Activated naive CD8-positive, alpha-beta T cell treated with anti-CD3 and anti-CD28 coated beads, Interleukin-2, amount 50 U/mL, for 24 hours (primary cell): Measurements from ENCODE around the gene GTF3C4.

Experiments
- ATAC-seq: fragments of 150-1000 bp; cut with Tn5 transposase; one replicate; pipeline ENCODE4 v1.10.0; 2021
- DNase-seq: peaks from one replicate; pipeline ENCODE4 v3.0.0; 2021
- H3K27ac Mint-ChIP-seq: one replicate; pipeline ENCODE4 v1.8.0; 2021; ENCODE audit warnings: mild to moderate bottlenecking, mixed read lengths
- H3K27me3 Mint-ChIP-seq: one replicate; pipeline ENCODE4 v1.8.0; 2021; ENCODE audit warnings: mixed read lengths
- H3K36me3 Mint-ChIP-seq: one replicate; pipeline ENCODE4 v1.8.0; 2021; ENCODE audit warnings: low read depth, mixed read lengths
- H3K4me1 Mint-ChIP-seq: one replicate; pipeline ENCODE4 v1.8.0; 2021; ENCODE audit warnings: mixed read lengths
- H3K4me3 Mint-ChIP-seq: one replicate; pipeline ENCODE4 v1.8.0; 2021; ENCODE audit warnings: mild to moderate bottlenecking, moderate library complexity, mixed read lengths
- H3K9me3 Mint-ChIP-seq: one replicate; pipeline ENCODE4 v1.8.0; 2021; ENCODE audit warnings: mixed read lengths

The GTF3C4 gene

GRCh38 chr9:132638240-132638639, 32.0 kb upstream of the GTF3C4 start:
- no peak for ATAC-seq
- no peaks in the 10 kb centered on the region for H3K4me1 Mint-ChIP-seq
- no peak overlapping the region for H3K27ac Mint-ChIP-seq

GRCh38 chr9:132639322-132639721, 30.9 kb upstream of the GTF3C4 start:
- no peaks in the 10 kb centered on the region for H3K9me3 Mint-ChIP-seq
- H3K27me3 Mint-ChIP-seq, result no peaks in the 10 kb centered on the region
- H3K27ac Mint-ChIP-seq, result no peak overlapping the region
- DNase-seq, result no peak
- H3K4me3 Mint-ChIP-seq, result no peak overlapping the region
- no peak for ATAC-seq
- H3K36me3 Mint-ChIP-seq, result peaks cover 45% of the 10 kb centered on the region
- H3K4me1 Mint-ChIP-seq, result no peaks in the 10 kb centered on the region

More at GRCh38 chr9:132638240-132638639, 32.0 kb upstream of the GTF3C4 start:
- Mint-ChIP-seq H3K36me3 (peaks cover 43% of the 10 kb centered on the region), H3K9me3 (no peaks in the 10 kb centered on the region), H3K4me3 (no peak overlapping the region), H3K27me3 (no peaks in the 10 kb centered on the region)
- DNase-seq, result no peak

- Mint-ChIP-seq H3K9me3 (no peaks in the 10 kb centered on the region), H3K4me1 (no peaks in the 10 kb centered on the region), H3K27ac (no peak overlapping the region), H3K36me3 (peaks cover 54% of the 10 kb centered on the region), H3K4me3 (no peak overlapping the region), H3K27me3 (no peaks in the 10 kb centered on the region)
- DNase-seq (no peak), ATAC-seq (no peak)
Observed at GRCh38 chr9:132641216-132641615, 29.0 kb upstream of the GTF3C4 start.

GRCh38 chr9:132644251-132644650, 26.0 kb upstream of the GTF3C4 start:
- H3K9me3 Mint-ChIP-seq, result no peaks in the 10 kb centered on the region
- no peak overlapping the region for H3K4me3 Mint-ChIP-seq
- H3K27ac Mint-ChIP-seq, result no peak overlapping the region
- H3K27me3 Mint-ChIP-seq, result no peaks in the 10 kb centered on the region
- no peak for DNase-seq
- peaks cover 15% of the 10 kb centered on the region for H3K4me1 Mint-ChIP-seq
- peak; percentile 66 for ATAC-seq
- peaks cover 60% of the 10 kb centered on the region for H3K36me3 Mint-ChIP-seq

- Mint-ChIP-seq H3K36me3 (peaks cover 68% of the 10 kb centered on the region), H3K4me1 (peaks cover 15% of the 10 kb centered on the region), H3K27ac (no peak overlapping the region), H3K9me3 (no peaks in the 10 kb centered on the region), H3K27me3 (no peaks in the 10 kb centered on the region), H3K4me3 (no peak overlapping the region)
- DNase-seq (no peak), ATAC-seq (no peak)
Observed at GRCh38 chr9:132645306-132645705, 25.0 kb upstream of the GTF3C4 start.

GRCh38 chr9:132645711-132646110, 24.6 kb upstream of the GTF3C4 start:
- DNase-seq, result no peak
- ATAC-seq, result no peak
- Mint-ChIP-seq H3K36me3 (peaks cover 71% of the 10 kb centered on the region), H3K4me3 (no peak overlapping the region), H3K9me3 (no peaks in the 10 kb centered on the region), H3K27ac (no peak overlapping the region), H3K27me3 (no peaks in the 10 kb centered on the region), H3K4me1 (peaks cover 15% of the 10 kb centered on the region)

- H3K4me1 Mint-ChIP-seq, result peaks cover 15% of the 10 kb centered on the region
- DNase-seq (no peak), ATAC-seq (no peak)
- H3K9me3 Mint-ChIP-seq, result no peaks in the 10 kb centered on the region
- no peak overlapping the region for H3K4me3 Mint-ChIP-seq
- no peaks in the 10 kb centered on the region for H3K27me3 Mint-ChIP-seq
- H3K36me3 Mint-ChIP-seq, result peaks cover 70% of the 10 kb centered on the region
- no peak overlapping the region for H3K27ac Mint-ChIP-seq
Observed at GRCh38 chr9:132646726-132647125, 23.5 kb upstream of the GTF3C4 start.

- ATAC-seq (peak; percentile 74), DNase-seq (no peak)
- H3K4me1 Mint-ChIP-seq, result peaks cover 15% of the 10 kb centered on the region
- peaks cover 70% of the 10 kb centered on the region for H3K36me3 Mint-ChIP-seq
- no peaks in the 10 kb centered on the region for H3K9me3 Mint-ChIP-seq
- H3K27me3 Mint-ChIP-seq, result no peaks in the 10 kb centered on the region
- H3K4me3 Mint-ChIP-seq, result no peak overlapping the region
- H3K27ac Mint-ChIP-seq, result peak overlapping the region; percentile 47
Observed at GRCh38 chr9:132647355-132647754, 22.9 kb upstream of the GTF3C4 start.

GRCh38 chr9:132647806-132648205, 22.5 kb upstream of the GTF3C4 start:
- H3K27ac Mint-ChIP-seq, result peak overlapping the region; percentile 47
- no peak for ATAC-seq
- peaks cover 15% of the 10 kb centered on the region for H3K4me1 Mint-ChIP-seq
- no peak for DNase-seq
- no peaks in the 10 kb centered on the region for H3K27me3 Mint-ChIP-seq
- no peak overlapping the region for H3K4me3 Mint-ChIP-seq
- peaks cover 70% of the 10 kb centered on the region for H3K36me3 Mint-ChIP-seq
- H3K9me3 Mint-ChIP-seq, result no peaks in the 10 kb centered on the region

GRCh38 chr9:132648283-132648682, 22.0 kb upstream of the GTF3C4 start:
- no peaks in the 10 kb centered on the region for H3K27me3 Mint-ChIP-seq
- peaks cover 15% of the 10 kb centered on the region for H3K4me1 Mint-ChIP-seq
- no peak overlapping the region for H3K27ac Mint-ChIP-seq
- no peak overlapping the region for H3K4me3 Mint-ChIP-seq
- H3K9me3 Mint-ChIP-seq, result no peaks in the 10 kb centered on the region
- ATAC-seq (no peak), DNase-seq (no peak)
- peaks cover 67% of the 10 kb centered on the region for H3K36me3 Mint-ChIP-seq

- ATAC-seq, result no peak
- Mint-ChIP-seq H3K36me3 (peaks cover 63% of the 10 kb centered on the region), H3K9me3 (no peaks in the 10 kb centered on the region)
Observed at GRCh38 chr9:132648685-132649084, 21.6 kb upstream of the GTF3C4 start.

GRCh38 chr9:132651259-132651658, 19.0 kb upstream of the GTF3C4 start:
- DNase-seq, result no peak
- H3K27ac Mint-ChIP-seq, result no peak overlapping the region
- no peaks in the 10 kb centered on the region for H3K27me3 Mint-ChIP-seq
- no peaks in the 10 kb centered on the region for H3K9me3 Mint-ChIP-seq
- peaks cover 51% of the 10 kb centered on the region for H3K36me3 Mint-ChIP-seq
- no peak for ATAC-seq
- H3K4me3 Mint-ChIP-seq, result no peak overlapping the region
- H3K4me1 Mint-ChIP-seq, result peaks cover 15% of the 10 kb centered on the region

More at GRCh38 chr9:132648685-132649084, 21.6 kb upstream of the GTF3C4 start:
- H3K27ac Mint-ChIP-seq, result no peak overlapping the region
- H3K4me3 Mint-ChIP-seq, result no peak overlapping the region
- no peak for DNase-seq
- H3K27me3 Mint-ChIP-seq, result no peaks in the 10 kb centered on the region
- peaks cover 15% of the 10 kb centered on the region for H3K4me1 Mint-ChIP-seq

- Mint-ChIP-seq H3K9me3 (no peaks in the 10 kb centered on the region), H3K4me3 (no peak overlapping the region), H3K4me1 (no peaks in the 10 kb centered on the region), H3K36me3 (peaks cover 46% of the 10 kb centered on the region), H3K27me3 (no peaks in the 10 kb centered on the region), H3K27ac (no peak overlapping the region)
- DNase-seq (no peak), ATAC-seq (no peak)
Observed at GRCh38 chr9:132656299-132656698, 14.0 kb upstream of the GTF3C4 start.

- no peaks in the 10 kb centered on the region for H3K9me3 Mint-ChIP-seq
- ATAC-seq (no peak), DNase-seq (no peak)
- peaks cover 2% of the 10 kb centered on the region for H3K4me1 Mint-ChIP-seq
- no peak overlapping the region for H3K27ac Mint-ChIP-seq
- H3K4me3 Mint-ChIP-seq, result no peak overlapping the region
- H3K27me3 Mint-ChIP-seq, result no peaks in the 10 kb centered on the region
- H3K36me3 Mint-ChIP-seq, result peaks cover 31% of the 10 kb centered on the region
Observed at GRCh38 chr9:132662152-132662945, 7.9 kb upstream of the GTF3C4 start.

- Mint-ChIP-seq H3K27ac (no peak overlapping the region), H3K4me3 (no peak overlapping the region), H3K4me1 (peaks cover 9% of the 10 kb centered on the region), H3K9me3 (no peaks in the 10 kb centered on the region), H3K36me3 (peaks cover 32% of the 10 kb centered on the region), H3K27me3 (no peaks in the 10 kb centered on the region)
- no peak for DNase-seq
- ATAC-seq, result no peak
Observed at GRCh38 chr9:132663117-132663516, 7.1 kb upstream of the GTF3C4 start.
